H7 (cell line): ENCODE measurements around the gene ASCL5. TPM values are rescaled to one million over a fixed set of nuclear protein-coding genes. Genes with fewer than 3 reads are reported as not detected.

ENCODE experiments used
- DNase-seq: peaks from one replicate; pipeline ENCODE4 v3.0.0; 2012
- H3K27me3 ChIP-seq: 2 replicates; pipeline ENCODE4 v1.6.0; 2011; ENCODE audit warnings: mild to moderate bottlenecking, low read length; ENCODE audit not compliant: control insufficient read depth, insufficient read depth
- H3K36me3 ChIP-seq: replicated peaks from 2 replicates; pipeline ENCODE4 v1.5.1; 2011; ENCODE audit warnings: low read length; ENCODE audit not compliant: control insufficient read depth, insufficient read depth
- H3K4me3 ChIP-seq: 2 replicates; pipeline ENCODE4 v1.5.1; 2011; ENCODE audit warnings: low read depth, mild to moderate bottlenecking, control low read depth, low read length, moderate library complexity; ENCODE audit not compliant: insufficient read depth
- total RNA-seq: library from RNA; depleted of rRNA; stranded (reverse); fragments of >200 nt; shearing (Covaris generic); gene quantifications from 2 replicates; pipeline ENCODE4 v1.2.3, GENCODE V29; 2014

Gene ASCL5
- total RNA-seq, 1 experiment from 2014 or later: not detected

DNA sequence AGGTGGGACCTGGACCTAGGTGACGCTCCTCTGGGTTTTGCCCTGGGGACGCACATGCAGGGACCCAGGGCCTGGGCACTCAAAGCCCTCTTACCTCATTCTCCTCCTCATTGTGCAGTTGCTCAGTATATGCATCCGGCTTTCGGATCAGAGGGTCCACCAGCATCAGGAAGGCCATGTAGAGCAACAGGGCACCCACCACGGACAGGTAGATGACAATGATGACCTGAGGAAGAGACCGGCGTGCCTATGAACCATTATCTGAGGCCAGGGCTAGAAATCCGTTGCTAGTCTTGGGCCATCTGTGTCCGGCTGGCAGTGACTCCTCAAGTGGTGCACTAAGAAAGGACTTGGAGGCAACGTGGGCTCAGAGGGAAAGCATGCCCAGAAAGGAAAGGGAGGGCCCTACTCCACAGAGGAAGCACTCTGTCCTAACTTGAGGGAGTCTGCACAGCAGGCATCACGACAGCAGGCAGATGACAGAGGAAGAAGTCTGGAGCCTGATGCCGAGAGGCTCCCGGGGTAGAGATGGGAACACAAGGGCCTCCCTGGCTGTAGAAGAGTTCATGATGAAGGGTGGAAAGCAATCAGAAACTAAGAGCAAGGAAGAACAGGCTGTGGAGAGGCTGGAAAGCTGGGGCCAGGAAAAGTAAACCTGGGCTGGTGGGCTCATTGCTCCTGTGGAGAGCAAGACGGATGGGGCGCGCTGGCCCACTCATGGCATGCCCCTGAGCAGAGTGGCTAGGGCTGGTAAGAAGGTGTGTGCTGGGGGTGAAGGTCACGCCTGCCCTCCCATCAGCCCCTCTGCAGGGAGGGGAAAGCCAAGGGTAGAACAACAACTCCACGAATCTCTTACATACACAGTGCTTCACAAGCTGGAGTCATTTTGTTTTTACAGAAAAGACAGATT lies 17.0 kb upstream of the ASCL5 start:
- no peak for DNase-seq
- Histone ChIP-seq H3K36me3 (peaks cover 78% of the 10 kb centered on the region), H3K4me3 (no peak overlapping the region), H3K27me3 (no peaks in the 10 kb centered on the region)

DNA sequence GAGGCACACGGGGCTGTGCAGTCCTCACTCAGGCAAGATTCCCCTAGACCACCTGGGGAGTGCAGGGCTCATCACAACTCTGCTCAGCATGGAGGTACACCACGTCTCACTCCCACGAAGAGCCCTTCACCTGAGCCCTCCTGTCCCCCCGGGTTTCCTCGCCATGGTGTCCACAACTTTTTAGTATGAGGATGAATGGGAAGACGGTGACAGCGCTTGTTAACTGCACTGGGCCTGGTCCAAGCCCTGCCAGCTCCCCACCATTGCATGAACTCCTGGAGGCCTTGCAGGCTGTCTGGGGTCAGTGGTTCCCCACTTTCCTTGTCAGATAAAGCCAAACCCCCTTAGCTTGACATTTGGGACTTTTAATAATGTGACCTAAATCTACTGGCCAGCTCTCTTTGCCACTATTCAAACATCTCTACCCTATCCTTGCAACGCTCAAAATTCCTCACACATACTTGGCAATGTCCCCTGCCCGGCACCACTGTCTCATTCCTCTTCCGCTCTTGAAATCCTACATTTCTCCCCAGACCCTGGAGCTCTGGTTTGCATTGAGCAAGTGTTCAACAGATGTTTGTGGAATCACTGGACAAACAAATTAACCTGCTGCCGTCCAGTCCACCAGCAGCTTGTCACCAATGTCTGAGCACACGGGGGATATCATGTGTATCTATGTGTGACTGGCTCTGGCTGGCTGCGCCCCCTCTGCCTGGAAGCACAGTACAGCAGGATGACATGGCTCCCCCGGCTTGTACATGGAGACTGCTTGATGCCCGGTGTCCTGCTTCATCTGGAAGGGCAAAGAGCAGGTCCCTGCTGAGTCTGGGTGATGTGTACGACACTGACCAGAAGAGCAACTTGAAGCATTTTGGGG lies 16.1 kb upstream of the ASCL5 start:
- Histone ChIP-seq H3K36me3 (peaks cover 79% of the 10 kb centered on the region), H3K4me3 (no peak overlapping the region), H3K27me3 (no peaks in the 10 kb centered on the region)
- DNase-seq: no peak

DNA sequence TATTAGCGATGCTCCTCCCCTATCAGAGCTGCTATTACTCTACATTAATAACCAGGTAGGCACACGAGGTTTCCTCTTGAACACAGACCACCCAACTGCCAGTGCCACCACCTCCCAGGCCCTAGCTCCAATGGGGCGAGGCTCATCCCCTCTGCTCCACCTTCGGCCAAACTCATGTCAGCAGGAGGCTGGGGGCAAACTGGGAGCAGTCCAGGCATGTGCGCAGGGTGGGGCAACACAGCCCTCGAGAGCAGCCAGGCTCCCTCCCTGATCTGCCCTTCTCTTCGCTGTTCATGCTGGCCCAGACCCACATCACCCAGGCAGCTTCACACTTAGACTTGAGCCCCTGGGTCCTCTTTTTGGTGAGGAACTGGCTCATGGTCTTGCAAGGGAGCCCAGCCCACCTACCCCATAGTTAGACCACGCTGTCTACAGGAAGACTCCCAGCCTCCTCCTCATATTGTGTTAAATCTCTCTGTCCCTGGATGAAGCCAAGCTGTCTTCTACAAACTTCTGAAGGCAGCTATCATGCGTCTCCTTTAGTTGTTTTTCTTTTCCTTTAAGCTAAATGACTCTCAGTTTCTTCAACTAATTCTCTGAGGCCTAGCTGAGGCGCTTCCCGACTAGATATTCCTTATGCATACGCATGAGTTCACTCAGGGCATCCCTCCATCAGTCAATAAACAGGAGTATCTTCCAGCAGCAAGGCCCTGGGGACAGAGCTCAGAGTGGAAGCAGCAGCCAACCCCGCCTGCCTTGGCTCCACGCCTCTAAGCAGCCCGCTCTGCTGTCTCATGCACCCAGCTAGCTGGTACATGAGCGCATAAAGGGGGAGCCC lies 15.2 kb upstream of the ASCL5 start:
- peaks cover 73% of the 10 kb centered on the region for H3K36me3 ChIP-seq
- no peak overlapping the region for H3K4me3 ChIP-seq
- no peaks in the 10 kb centered on the region for H3K27me3 ChIP-seq
- no peak for DNase-seq

DNA sequence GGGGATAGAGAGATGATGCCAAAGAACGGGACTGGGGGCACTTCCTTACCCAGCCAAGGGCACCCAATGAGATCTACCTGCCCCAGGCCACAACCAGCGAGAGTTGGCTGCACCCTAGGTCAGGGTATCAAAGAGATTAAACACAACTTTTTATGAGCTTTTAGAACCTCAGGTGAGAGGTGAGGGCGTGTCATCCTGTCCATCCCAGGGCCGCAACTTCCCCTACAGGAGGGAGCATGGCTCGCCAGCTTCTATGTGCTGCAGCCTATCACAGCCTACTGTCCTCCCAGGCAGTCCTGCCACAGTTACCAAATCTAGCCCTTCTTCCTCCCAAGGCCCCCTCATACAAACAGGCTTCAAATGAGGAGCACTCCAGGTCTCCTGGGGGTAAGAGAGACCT lies 14.4 kb upstream of the ASCL5 start:
- no peak overlapping the region for H3K4me3 ChIP-seq
- DNase-seq: no peak
- peaks cover 69% of the 10 kb centered on the region for H3K36me3 ChIP-seq
- no peaks in the 10 kb centered on the region for H3K27me3 ChIP-seq

DNA sequence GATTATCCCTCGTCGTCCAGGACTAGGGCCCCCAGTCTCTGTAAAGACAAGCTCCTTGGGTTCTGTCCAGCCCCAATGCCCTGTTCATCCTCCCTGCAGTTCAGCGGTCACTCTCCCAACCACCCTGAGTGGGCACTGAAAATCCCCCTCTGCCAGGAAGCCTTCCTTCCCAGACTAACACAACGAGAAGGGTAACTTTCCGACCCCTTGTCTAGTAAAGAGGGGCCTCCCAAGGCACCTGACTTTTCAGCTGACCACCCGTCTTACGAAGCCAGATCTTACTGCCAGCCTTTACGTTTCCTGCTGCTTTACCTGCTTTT lies 13.9 kb upstream of the ASCL5 start:
- Histone ChIP-seq H3K36me3 (peaks cover 69% of the 10 kb centered on the region), H3K27me3 (no peaks in the 10 kb centered on the region), H3K4me3 (no peak overlapping the region)
- DNase-seq: no peak

DNA sequence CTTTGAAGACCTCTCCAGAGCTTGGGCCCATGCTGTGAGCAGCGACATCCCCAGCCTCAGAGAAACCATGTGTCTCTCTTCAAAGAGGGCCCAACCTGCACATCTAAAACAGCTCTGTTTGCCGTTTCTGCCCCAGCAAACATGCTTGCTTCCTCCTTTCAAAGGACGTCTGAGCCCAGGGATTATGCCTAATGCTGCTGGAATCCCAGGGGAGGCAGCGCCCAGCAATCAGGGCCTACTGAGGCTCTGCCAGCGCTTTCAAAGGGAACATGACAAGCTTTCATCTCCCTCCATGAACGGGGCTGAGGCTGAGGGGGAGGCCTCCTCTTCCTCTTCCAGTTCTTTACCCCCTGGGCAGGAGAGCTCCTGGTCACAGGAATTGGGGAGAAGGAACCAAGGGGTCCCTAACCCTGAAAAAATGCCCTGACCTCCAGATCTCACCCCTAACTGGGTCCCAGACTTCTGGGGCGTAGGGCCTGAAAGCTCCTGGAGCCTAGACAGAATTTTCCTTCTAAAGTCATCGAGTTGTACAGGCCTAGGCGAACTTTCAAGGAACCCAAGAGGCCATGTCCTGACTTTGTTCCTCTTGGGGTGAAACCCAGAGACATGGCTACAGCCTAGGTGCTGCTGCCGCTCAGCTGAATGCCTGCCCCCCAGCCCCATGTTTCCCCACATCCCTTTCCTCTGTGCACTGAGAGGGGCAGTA lies 13.4 kb upstream of the ASCL5 start:
- no peak for DNase-seq
- Histone ChIP-seq H3K4me3 (no peak overlapping the region), H3K36me3 (peaks cover 69% of the 10 kb centered on the region), H3K27me3 (no peaks in the 10 kb centered on the region)

DNA sequence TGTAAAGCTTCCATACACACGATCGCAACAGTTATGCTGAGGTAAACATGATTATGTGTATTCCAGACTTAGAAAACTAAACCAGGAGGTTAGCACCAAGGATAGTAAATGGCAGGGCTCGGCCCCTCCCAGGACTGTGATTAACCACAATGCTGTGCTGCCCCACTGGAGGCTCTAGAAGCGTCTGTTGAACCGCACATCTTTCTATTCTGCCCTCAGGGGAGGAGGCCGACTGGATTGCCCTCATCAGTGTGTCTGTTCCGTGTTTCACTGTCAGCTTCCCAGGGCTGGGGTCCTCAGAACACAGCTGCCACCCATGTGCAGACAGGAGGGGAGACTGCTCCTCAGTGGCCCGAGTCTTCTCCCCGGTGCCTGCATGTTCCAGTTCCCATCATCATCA lies 12.8 kb upstream of the ASCL5 start:
- Histone ChIP-seq H3K36me3 (peaks cover 63% of the 10 kb centered on the region), H3K4me3 (no peak overlapping the region), H3K27me3 (no peaks in the 10 kb centered on the region)
- no peak for DNase-seq

DNA sequence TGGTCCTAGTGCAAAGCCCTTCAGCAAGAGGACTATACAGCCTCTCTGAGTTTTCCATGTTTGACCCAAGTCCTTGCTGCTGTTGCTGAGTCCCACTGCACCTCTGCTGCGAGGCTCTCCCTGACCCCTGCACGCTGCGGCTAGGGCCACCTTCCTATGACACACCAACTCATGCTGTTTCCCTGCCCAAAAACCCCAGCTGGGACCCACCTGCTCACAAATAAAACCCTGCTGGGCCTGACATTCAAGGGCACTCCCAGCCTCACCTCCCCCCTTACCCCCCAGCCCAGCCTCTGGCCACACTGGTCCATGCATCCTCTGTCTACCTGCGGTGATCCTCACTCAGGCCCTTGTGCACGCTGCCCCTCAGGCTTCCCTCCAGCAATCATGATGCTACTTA lies 12.3 kb upstream of the ASCL5 start:
- DNase-seq: no peak
- no peak overlapping the region for H3K4me3 ChIP-seq
- H3K27me3 ChIP-seq: no peaks in the 10 kb centered on the region
- peaks cover 59% of the 10 kb centered on the region for H3K36me3 ChIP-seq

DNA sequence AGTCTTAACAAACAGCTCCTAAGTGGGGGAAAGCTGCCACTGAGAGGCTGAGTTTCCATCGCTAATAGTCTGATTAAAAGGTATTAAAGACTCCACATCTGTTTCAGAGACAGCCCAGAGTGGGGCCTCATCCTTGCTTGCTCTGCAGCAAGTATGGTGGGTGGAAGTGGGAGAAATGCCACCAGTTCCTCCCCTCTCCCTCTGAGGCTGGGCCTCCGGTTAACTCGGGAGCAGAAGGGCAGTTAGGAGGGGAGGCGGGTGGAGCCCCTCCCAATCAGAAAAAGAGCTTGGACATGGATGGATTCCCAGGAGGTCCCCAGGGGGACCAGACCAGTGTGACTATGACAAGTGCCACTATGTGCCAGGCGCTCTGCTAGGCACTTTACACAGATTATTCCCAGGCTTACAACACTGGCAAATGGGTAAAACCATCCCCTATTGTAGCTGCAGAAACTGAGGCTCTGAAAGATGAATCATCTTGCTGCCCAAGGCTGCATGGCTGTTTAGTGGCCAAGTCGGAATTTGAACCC lies 11.4 kb upstream of the ASCL5 start:
- Histone ChIP-seq H3K27me3 (no peaks in the 10 kb centered on the region), H3K4me3 (no peak overlapping the region), H3K36me3 (peaks cover 50% of the 10 kb centered on the region)
- DNase-seq: no peak

DNA sequence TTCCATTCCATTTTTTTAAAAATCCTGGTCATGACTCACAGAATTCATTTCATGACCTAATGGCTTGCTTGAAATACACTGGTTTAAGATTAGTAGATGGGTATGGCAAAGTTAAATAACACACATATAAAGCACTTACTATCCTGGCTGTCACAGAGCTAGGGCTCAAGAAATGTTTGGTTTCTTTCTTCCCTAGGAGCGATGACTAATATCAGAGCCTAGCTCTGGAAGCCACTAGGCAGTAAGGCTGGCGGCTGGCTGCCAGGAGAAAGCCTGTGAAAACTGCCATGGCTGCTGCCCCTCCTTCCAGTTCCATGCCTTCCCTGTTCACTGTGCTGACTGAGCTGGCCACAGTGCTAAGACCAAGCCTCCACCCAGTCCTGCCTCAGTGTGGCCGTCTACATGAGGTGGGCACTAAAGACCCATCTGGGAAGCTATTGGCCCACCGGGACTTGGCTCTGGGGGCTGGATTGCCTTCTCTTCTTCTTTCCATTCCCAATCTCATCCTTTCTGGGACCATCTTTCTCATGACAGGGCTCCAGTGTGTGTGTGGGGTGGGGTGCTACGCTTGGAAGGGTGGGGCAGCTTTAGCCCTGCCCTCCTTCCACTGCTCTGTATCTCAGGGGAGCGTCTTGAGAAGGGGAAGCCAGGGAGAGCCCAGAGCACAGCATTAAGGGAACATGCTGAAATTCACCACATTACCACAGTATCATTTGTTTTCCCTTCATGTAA lies 10.8 kb upstream of the ASCL5 start:
- peaks cover 44% of the 10 kb centered on the region for H3K36me3 ChIP-seq
- no peaks in the 10 kb centered on the region for H3K27me3 ChIP-seq
- no peak for DNase-seq
- H3K4me3 ChIP-seq: no peak overlapping the region

DNA sequence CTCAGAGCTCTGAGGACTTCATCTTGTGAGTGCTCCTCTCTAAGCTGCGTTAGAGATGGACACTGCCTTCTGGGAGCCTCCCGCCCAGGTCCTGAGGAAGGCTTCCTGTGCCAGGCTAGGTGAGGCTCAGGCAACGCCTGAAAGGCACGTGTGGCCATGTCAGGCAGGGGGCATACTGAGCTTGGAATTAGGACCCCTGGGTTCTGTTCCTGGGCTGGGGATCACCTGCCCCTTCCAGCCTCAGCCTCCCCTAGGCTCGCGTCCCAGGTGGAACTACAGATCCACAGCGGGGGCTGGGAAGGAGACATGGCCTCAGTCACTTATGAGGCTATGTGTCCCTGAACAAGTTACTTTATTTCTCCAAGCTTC lies 10.0 kb upstream of the ASCL5 start:
- Histone ChIP-seq H3K36me3 (peaks cover 37% of the 10 kb centered on the region), H3K27me3 (no peaks in the 10 kb centered on the region)
- no peak for DNase-seq

DNA sequence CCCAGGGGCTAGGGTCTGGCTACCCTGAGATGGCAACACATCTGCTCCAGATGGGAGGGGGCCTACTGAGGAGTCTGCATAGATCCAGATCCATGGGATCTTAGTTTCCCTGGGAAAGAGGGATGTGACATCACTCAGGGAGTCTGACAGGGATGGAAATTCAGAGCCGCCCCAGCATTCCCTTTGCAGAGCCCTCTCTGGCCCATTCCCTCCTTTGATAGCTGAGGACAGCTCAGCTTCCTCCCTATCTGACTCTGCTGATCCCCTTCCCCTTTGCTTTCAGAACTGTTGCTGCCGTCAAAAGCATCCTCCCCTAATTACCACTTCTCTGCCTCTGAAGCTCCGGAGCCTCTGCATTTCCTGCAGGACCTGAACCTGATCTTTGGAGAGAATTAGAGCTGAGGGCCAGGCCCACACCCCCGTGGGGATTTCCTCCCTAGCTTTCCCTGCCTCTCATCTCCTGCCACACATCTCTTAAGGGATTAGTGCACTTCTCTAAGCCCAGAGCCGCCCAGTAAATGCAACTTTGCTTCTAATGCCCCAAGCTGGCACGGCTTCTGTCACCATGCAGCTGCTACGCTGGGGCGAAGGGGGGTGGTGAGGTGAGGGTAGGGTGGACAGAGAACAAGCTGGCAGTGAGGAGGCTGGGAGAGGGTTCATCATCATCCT lies 9.5 kb upstream of the ASCL5 start:
- DNase-seq: no peak
- Histone ChIP-seq H3K4me3 (no peak overlapping the region), H3K36me3 (peaks cover 33% of the 10 kb centered on the region), H3K27me3 (no peaks in the 10 kb centered on the region)

More for the DNA sequence above, 10.0 kb upstream of the ASCL5 start:
- no peak overlapping the region for H3K4me3 ChIP-seq

DNA sequence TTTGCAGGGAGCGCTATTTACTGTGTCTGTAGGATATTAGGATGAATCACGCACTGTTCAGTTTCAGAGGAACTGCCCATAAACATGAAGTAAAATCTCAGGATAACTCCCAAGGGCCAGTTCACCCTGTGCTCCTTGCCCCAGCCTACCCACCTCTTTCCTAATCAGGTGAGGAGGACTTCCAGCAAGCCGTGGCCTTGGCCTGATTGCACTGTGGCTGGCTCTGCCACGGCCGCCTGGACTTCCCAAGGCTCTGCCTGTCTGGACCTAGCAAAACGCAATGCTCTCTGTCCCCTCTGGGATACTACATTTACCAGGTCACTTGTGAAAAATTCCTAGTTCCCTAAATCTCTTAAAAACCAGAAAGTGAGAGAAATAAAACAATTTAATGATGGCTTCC lies 7.4 kb upstream of the ASCL5 start:
- Histone ChIP-seq H3K36me3 (peaks cover 19% of the 10 kb centered on the region), H3K27me3 (no peaks in the 10 kb centered on the region), H3K4me3 (no peak overlapping the region)
- DNase-seq: no peak
